Measurements from ENCODE around the gene ZNF197.

GRCh38 chr3:44665173-44665572 is 40.3 kb downstream of the ZNF197 start:
- TF ChIP-seq MYNN (CRISPR knock-in tag; IDR thresholded peaks at IDR 0.05; ENCODE audit: low read depth), result no peak
- no peak for TF ChIP-seq ZNF20 (CRISPR knock-in tag; IDR thresholded peaks at IDR 0.05)
- TF ChIP-seq ZNF749 (CRISPR knock-in tag; IDR thresholded peaks at IDR 0.05; ENCODE audit: borderline replicate concordance), result no peak
